GM19240 (cell line): ENCODE measurements around the gene RNF8.
"Not testable (repeated sequence)": the region's sequence is repeated elsewhere in the genome, so short reads cannot be mapped to it uniquely, and the experiment has no call there.

Source experiments
- DNase-seq: peaks from one replicate; pipeline ENCODE4 v3.0.0; 2011; ENCODE audit warnings: low spot score; ENCODE audit not compliant: insufficient read length

Gene RNF8

GRCh38 chr6:37443216-37443542, 89.4 kb downstream of the RNF8 start:
- not testable (repeated sequence) for DNase-seq
